ENCODE measurements around the gene PTPRD.
"Not testable (repeated sequence)": the region's sequence is repeated elsewhere in the genome, so short reads cannot be mapped to it uniquely, and the experiment has no call there.

- not testable (repeated sequence) for TF ChIP-seq CTCF, POLR2A (IDR thresholded peaks at IDR 0.05)
Observed at GRCh38 chr9:8968350-8968749, 1644.5 kb downstream of the PTPRD start.
